Omental fat pad (tissue), 4 donors: ENCODE results near the gene NID2. TPM values are rescaled to one million over a fixed set of nuclear protein-coding genes. Genes with fewer than 3 reads are reported as not detected.

Source experiments
- ATAC-seq: fragments of 150-250 bp; one replicate; pipeline ENCODE4 v1.9.1; 2016; ENCODE audit warnings: mild to moderate bottlenecking, moderate library complexity; ENCODE audit not compliant: low FRiP score
- DNase-seq: peaks from one replicate; pipeline ENCODE4 v3.0.0-alpha.2; 2019; ENCODE audit warnings: low spot score
- CTCF ChIP-seq, 3 donors: fragments of 450-650 bp; IDR thresholded peaks; one replicate each; pipeline ENCODE4 v1.5.1; 2016 to 2017; ENCODE audit warnings: antibody characterized with exemption in 3 of 3, mild to moderate bottlenecking in 3 of 3, moderate library complexity in 2 of 3
- total RNA-seq, 4 donors: library from RNA; depleted of rRNA; stranded (reverse); fragments of >200 nt; gene quantifications; one replicate each; pipeline ENCODE4 v1.1.0, GENCODE V29; 2016

The NID2 gene
- total RNA-seq, 4 donors from 2014 or later: 33.3 to 67.0 (median 45.4) TPM

DNA sequence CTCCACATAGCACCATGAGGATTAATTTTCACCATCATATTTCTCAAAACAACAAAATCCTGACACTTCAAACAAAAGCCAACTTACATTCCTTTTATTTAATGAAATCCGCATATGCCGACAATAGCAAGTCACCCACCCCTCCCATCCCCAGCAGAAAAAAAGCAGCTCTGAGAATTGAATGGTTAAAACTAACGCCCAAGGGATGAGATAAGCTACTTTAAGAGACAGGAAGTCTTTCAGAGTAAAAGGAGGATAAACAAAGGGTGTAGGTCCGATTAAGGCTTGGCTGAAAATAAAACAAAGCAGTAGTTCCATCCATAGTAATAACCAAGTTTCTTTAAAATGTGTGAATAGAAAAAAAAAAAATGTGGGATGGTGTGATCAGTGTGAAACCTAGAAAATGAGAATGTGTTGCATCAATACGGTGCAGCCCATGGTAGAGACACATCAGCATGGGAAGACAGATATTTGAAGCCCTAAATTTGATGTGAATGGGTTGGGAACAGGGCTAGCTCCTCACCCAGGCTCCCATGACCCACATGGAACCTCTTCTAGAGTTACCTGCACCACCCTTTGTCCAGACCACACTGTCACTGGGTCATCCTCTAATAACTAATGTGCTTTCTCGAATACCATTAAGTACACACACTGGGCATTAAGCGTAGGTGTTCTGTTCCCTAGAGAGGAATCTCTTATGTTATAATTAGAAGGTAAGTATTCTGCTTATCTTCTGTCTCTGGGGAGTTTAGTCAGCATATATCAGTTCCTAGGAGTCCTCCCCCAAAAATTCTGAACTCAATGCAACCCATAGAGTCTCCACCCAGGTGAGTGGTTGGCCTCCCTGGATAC is 47.8 kb downstream of the NID2 start:
- TF ChIP-seq CTCF (IDR thresholded peaks at IDR 0.05): no peak
- DNase-seq (no peak), ATAC-seq (no peak)

DNA sequence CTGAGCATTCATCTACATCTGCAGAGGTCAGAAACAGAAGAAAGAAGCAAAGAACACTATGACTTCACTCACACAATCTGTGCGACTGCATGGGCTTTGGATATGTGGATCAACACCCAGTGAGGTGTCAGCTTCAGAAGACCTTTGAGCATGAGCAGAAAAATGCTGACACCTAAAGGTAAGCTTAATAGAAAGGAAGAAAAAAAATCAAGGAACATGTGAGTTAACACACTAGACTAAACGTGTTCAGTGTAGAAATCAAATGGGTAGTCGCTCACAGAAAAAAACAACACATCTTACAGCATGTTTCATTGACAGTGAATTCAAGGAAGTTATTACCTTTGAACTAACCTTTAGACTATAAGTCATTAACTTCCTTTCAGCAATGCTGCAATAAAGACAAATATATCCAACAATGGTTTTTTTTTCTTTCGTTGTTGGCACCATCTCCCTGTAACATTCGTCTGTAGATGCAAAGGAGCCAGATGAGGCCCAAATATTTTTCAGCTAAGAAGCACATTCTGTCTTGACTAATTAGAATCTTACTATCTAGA is 48.6 kb downstream of the NID2 start:
- no peak for TF ChIP-seq CTCF (IDR thresholded peaks at IDR 0.05)
- ATAC-seq (no peak), DNase-seq (no peak)

GRCh38 chr14:52018970-52019369 is 49.9 kb downstream of the NID2 start:
- DNase-seq (no peak), ATAC-seq (no peak)
- no peak for TF ChIP-seq CTCF (IDR thresholded peaks at IDR 0.05)

DNA sequence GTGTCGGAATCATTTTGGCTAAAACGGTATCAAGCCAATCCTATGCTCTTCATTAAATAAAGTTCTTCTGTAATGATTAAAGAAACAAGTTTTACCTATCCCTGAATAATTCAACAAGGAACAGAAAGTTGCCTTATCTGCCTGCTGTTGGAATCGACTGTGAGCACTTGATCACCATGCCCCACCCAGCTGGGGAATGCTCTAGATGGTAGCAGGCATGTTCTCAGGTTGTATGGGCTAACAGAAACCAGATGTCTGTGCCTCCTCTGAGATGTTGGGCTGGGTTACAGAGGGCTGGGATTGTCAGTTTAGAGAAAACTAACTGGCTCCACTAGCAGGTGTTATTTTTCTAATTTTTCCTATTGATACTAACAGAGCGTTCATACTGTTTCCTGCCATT is 50.6 kb downstream of the NID2 start:
- DNase-seq (no peak), ATAC-seq (no peak)
- TF ChIP-seq CTCF (IDR thresholded peaks at IDR 0.05): no peak

- TF ChIP-seq CTCF (IDR thresholded peaks at IDR 0.05): no peak
- DNase-seq (no peak), ATAC-seq (no peak)
These were observed 53.3 kb downstream of the NID2 start for GRCh38 chr14:52015411-52016030.

GRCh38 chr14:52014601-52015267 is 54.1 kb downstream of the NID2 start:
- TF ChIP-seq CTCF (IDR thresholded peaks at IDR 0.05): no peak
- no peak for ATAC-seq
- DNase-seq: no peak
